Stimulated activated naive CD8-positive, alpha-beta T cell treated with anti-CD3 and anti-CD28 coated beads, Interleukin-15, amount 100 ng/mL, for 72 hours (primary cell): ENCODE measurements around the gene CDC14B.
A peak's percentile ranks its signal among the peaks of the same experiment; 100 is the strongest.
"Not testable (repeated sequence)": the region's sequence is repeated elsewhere in the genome, so short reads cannot be mapped to it uniquely, and the experiment has no call there.

Source experiments
- ATAC-seq: fragments of 150-1000 bp; cut with Tn5 transposase; 2 replicates; pipeline ENCODE4 v1.10.0; 2021; ENCODE audit warnings: mild to moderate bottlenecking, moderate library complexity
- DNase-seq, 2 donors: peaks; one replicate each; pipeline ENCODE4 v3.0.0; 2021 to 2022
- H3K27ac Mint-ChIP-seq, 2 donors: one replicate each; pipeline ENCODE4 v1.8.0; 2022; ENCODE audit warnings: mild to moderate bottlenecking in 2 of 2, mixed read lengths in 2 of 2, moderate library complexity in 2 of 2
- H3K27me3 Mint-ChIP-seq: one replicate; pipeline ENCODE4 v1.8.0; 2022; ENCODE audit warnings: mixed read lengths
- H3K4me1 Mint-ChIP-seq: one replicate; pipeline ENCODE4 v1.8.0; 2022; ENCODE audit warnings: mild to moderate bottlenecking, mixed read lengths
- H3K4me3 Mint-ChIP-seq, 2 donors: one replicate each; pipeline ENCODE4 v1.8.0; 2022; ENCODE audit warnings: mild to moderate bottlenecking in 2 of 2, mixed read lengths in 2 of 2, moderate library complexity in 1 of 2
- H3K9me3 Mint-ChIP-seq, 2 donors: one replicate each; pipeline ENCODE4 v1.8.0; 2022; ENCODE audit warnings: mixed read lengths in 2 of 2

The CDC14B gene

GRCh38 chr9:96550659-96551058 lies 69.0 kb downstream of the CDC14B start:
- H3K4me1 Mint-ChIP-seq = peaks cover 31% of the 10 kb centered on the region
- no peak overlapping the region for H3K27ac Mint-ChIP-seq
- no peak overlapping the region for H3K4me3 Mint-ChIP-seq
- no peaks in the 10 kb centered on the region for H3K27me3 Mint-ChIP-seq
- no peaks in the 10 kb centered on the region for H3K9me3 Mint-ChIP-seq
- DNase-seq (no peak), ATAC-seq (no peak)

GRCh38 chr9:96543131-96543530 lies 76.5 kb downstream of the CDC14B start:
- not testable (repeated sequence) for H3K27me3 Mint-ChIP-seq, DNase-seq, H3K9me3 Mint-ChIP-seq, ATAC-seq, H3K4me1 Mint-ChIP-seq, H3K4me3 Mint-ChIP-seq
- H3K27ac Mint-ChIP-seq = peak overlapping the region in 1 of 2 donors; percentile 50

GRCh38 chr9:96540106-96540505 lies 79.5 kb downstream of the CDC14B start:
- H3K27me3 Mint-ChIP-seq = no peaks in the 10 kb centered on the region
- DNase-seq (no peak), ATAC-seq (no peak)
- no peaks in the 10 kb centered on the region for H3K9me3 Mint-ChIP-seq
- no peak overlapping the region for H3K27ac Mint-ChIP-seq
- no peak overlapping the region for H3K4me3 Mint-ChIP-seq
- H3K4me1 Mint-ChIP-seq = no peaks in the 10 kb centered on the region

- H3K4me1 Mint-ChIP-seq = no peaks in the 10 kb centered on the region
- no peak overlapping the region for H3K27ac Mint-ChIP-seq
- no peak for ATAC-seq
- H3K27me3 Mint-ChIP-seq = no peaks in the 10 kb centered on the region
- DNase-seq = no peak
- H3K9me3 Mint-ChIP-seq = peaks cover 0 to 7% of the 10 kb centered on the region in 2 donors
- H3K4me3 Mint-ChIP-seq = no peak overlapping the region
These were observed 87.5 kb downstream of the CDC14B start for GRCh38 chr9:96532173-96532572.

GRCh38 chr9:96524764-96525163 lies 94.9 kb downstream of the CDC14B start:
- H3K27ac Mint-ChIP-seq = peak overlapping the region in 1 of 2 donors; percentile 1
- DNase-seq (no peak), ATAC-seq (no peak)
- H3K9me3 Mint-ChIP-seq = no peaks in the 10 kb centered on the region
- H3K4me3 Mint-ChIP-seq = no peak overlapping the region
- H3K4me1 Mint-ChIP-seq = peaks cover 15% of the 10 kb centered on the region
- H3K27me3 Mint-ChIP-seq = no peaks in the 10 kb centered on the region

DNA sequence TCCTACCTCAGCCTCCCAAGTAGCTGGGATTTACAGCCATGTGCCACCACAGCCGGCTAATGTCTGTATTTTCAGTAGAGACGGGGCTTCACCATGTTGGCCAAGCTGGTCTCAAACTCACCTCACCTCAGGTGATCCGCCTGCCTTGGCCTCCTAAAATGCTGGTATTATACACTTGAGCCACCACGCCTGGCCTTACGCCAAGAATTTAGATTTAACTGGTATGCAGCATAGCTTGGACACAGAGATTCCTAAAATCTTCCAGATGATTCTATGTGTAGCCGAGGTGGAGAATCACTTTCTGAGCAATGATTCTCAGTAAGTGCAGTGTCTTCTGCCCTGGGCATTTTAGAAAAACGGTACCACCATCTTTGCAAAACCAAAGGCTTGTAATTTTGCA lies 95.6 kb downstream of the CDC14B start:
- no peak overlapping the region for H3K27ac Mint-ChIP-seq
- ATAC-seq (no peak), DNase-seq (no peak)
- no peaks in the 10 kb centered on the region for H3K9me3 Mint-ChIP-seq
- H3K4me3 Mint-ChIP-seq = no peak overlapping the region
- peaks cover 15% of the 10 kb centered on the region for H3K4me1 Mint-ChIP-seq
- H3K27me3 Mint-ChIP-seq = no peaks in the 10 kb centered on the region

- no peaks in the 10 kb centered on the region for H3K27me3 Mint-ChIP-seq
- peaks cover 15% of the 10 kb centered on the region for H3K4me1 Mint-ChIP-seq
- H3K27ac Mint-ChIP-seq = no peak overlapping the region
- H3K9me3 Mint-ChIP-seq = no peaks in the 10 kb centered on the region
- no peak for DNase-seq
- no peak overlapping the region for H3K4me3 Mint-ChIP-seq
- ATAC-seq = no peak
These were observed 96.3 kb downstream of the CDC14B start for GRCh38 chr9:96523374-96523773.

DNA sequence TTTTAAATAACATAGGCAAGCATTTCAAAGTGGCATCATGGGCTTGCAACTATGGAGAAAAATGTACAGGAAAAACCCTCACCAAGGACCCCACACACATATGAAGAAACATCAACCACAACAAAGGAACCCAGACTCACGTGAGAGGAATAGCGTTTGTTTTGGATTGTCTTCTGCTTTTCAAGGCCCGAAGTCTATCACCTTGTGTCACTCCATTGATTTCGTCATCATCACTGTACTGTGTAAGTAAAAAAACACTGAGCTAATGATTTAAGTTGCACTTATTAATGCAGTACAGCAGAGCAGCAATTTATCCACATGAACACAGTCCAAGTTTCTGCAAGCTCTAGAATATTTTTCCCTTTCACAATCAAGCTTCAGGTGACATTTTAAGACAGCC lies 97.3 kb downstream of the CDC14B start:
- DNase-seq (no peak), ATAC-seq (peak; percentile 55)
- no peak overlapping the region for H3K4me3 Mint-ChIP-seq
- peaks cover 15% of the 10 kb centered on the region for H3K4me1 Mint-ChIP-seq
- H3K27ac Mint-ChIP-seq = peak overlapping the region in 1 of 2 donors; percentile 74
- H3K9me3 Mint-ChIP-seq = no peaks in the 10 kb centered on the region
- H3K27me3 Mint-ChIP-seq = no peaks in the 10 kb centered on the region

DNA sequence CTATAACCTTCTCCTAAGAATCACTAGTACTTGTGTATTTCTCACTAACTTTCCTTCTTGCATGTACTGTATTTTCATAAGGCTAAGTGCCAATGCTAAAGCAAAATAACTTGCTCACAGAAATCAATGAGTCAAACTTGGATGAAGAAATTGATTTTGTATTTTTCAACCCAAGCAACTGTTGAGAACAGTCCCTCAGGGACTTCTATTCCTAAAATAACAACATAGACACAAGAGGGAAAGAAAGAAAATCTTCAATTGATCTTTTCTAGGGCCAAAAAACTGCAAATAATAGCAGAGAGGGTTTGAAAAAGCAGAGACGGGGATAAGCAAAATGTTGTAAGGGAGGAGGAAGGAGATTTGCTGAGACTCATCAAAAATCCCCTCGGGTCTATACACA lies 99.9 kb downstream of the CDC14B start:
- ATAC-seq = no peak
- no peaks in the 10 kb centered on the region for H3K9me3 Mint-ChIP-seq
- H3K4me1 Mint-ChIP-seq = peaks cover 15% of the 10 kb centered on the region
- no peak overlapping the region for H3K4me3 Mint-ChIP-seq
- H3K27me3 Mint-ChIP-seq = no peaks in the 10 kb centered on the region
- H3K27ac Mint-ChIP-seq = peak overlapping the region in 1 of 2 donors; percentile 6
- no peak for DNase-seq

GRCh38 chr9:96519095-96519494 lies 100.5 kb downstream of the CDC14B start:
- Mint-ChIP-seq H3K4me3 (no peak overlapping the region), H3K4me1 (peaks cover 15% of the 10 kb centered on the region), H3K27me3 (no peaks in the 10 kb centered on the region), H3K27ac (no peak overlapping the region), H3K9me3 (no peaks in the 10 kb centered on the region)
- DNase-seq (no peak), ATAC-seq (no peak)

GRCh38 chr9:96515621-96516470 lies 103.8 kb downstream of the CDC14B start:
- Mint-ChIP-seq H3K27me3 (no peaks in the 10 kb centered on the region), H3K4me1 (no peaks in the 10 kb centered on the region), H3K27ac (peak overlapping the region in 1 of 2 donors; percentile 3), H3K4me3 (no peak overlapping the region), H3K9me3 (no peaks in the 10 kb centered on the region)
- ATAC-seq (no peak), DNase-seq (no peak)

DNA sequence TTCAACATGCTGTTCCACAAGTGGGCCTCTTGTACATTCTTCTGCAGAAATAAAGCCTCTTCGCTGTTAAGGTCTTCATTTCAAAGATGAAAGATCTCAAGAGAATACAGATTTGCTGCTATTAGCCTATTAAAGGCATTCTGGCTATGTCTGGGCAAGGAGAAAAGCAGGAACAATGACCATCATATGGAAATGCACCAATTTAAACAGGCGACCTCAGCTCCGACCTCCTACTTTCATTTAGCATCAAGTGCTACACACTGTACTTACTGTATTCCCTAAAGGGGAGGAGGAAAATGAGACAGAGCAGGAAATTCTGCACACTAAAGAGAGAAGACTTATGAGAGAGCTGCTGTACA lies 104.9 kb downstream of the CDC14B start:
- no peak for DNase-seq
- no peaks in the 10 kb centered on the region for H3K9me3 Mint-ChIP-seq
- H3K27me3 Mint-ChIP-seq = no peaks in the 10 kb centered on the region
- peaks cover 8% of the 10 kb centered on the region for H3K4me1 Mint-ChIP-seq
- ATAC-seq = no peak
- H3K4me3 Mint-ChIP-seq = no peak overlapping the region
- no peak overlapping the region for H3K27ac Mint-ChIP-seq

DNA sequence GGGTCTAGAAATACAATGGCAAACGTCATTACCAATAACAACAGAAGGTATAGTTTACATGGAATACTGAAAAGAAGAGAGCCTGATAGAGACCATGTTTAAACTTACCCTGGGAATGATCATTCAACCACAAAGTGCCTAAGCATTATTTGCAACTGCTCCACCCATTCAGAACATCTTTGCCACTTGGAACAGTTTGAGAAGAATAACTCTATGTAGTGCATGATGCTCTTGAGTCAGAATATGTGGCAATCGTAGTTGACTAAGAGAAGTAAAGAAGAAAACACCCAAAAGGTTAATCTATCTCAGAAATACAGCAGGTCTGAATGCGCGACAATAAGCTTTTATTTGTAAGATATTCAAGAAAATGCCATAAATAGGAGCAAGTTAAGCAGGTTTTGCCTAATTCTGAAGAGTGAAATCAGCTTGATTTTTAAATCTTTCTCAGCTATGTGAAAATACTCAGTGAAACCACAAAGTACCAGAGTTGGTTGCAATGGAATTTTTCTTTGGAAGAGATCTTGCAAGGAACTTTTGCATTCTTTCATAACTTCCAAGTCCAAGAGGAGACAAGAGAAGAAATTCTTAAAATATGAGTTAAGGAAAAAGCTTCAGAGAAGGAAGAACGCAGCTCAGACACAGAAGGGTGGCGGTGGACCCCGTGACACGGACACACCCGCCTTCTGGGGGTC lies 105.4 kb downstream of the CDC14B start:
- Mint-ChIP-seq H3K4me3 (no peak overlapping the region), H3K9me3 (no peaks in the 10 kb centered on the region), H3K27me3 (no peaks in the 10 kb centered on the region), H3K4me1 (peaks cover 13% of the 10 kb centered on the region), H3K27ac (no peak overlapping the region)
- ATAC-seq (no peak), DNase-seq (no peak)

DNA sequence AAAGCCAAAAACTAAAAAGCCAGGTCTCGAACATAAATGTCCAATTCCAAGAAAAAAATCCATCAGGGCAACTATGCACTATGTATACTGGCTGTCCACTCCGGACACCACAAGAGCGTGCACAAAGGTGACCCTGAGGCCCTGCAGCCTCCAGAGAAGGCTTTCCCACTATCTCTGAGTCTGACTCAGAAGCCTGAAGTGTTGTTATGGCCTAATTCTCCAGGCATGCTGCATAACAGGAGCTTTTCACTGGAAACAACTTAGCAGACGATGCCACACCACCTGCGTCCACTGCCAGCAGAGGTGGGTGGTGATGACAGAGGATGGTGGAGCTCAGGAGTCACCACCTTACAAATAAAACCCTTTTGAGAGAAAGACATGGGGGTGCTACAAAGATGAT lies 106.0 kb downstream of the CDC14B start:
- ATAC-seq = no peak
- Mint-ChIP-seq H3K4me3 (no peak overlapping the region), H3K27ac (no peak overlapping the region), H3K27me3 (no peaks in the 10 kb centered on the region), H3K4me1 (peaks cover 13% of the 10 kb centered on the region), H3K9me3 (no peaks in the 10 kb centered on the region)
- DNase-seq = no peak

DNA sequence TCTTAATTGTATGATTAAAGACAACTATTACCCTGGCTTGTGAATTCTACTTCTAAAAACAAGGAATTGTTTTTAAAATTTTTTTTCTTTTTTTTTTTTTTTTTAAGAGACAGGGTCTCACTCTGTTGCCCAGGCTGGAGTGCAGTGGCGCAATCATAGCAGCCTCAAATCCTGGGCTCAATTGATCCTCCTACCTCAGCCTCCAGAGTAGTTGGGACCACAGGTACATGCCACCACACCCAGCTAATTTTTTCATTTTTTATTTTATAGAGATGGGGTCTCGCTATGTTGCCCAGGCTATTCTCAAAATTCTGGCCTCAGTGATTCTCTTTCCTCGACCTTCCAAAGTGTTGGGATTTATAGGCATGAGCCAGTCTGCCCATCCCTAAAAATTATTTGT lies 107.4 kb downstream of the CDC14B start:
- DNase-seq = no peak
- H3K27ac Mint-ChIP-seq = no peak overlapping the region
- H3K4me3 Mint-ChIP-seq = no peak overlapping the region
- H3K9me3 Mint-ChIP-seq = no peaks in the 10 kb centered on the region
- H3K27me3 Mint-ChIP-seq = no peaks in the 10 kb centered on the region
- no peak for ATAC-seq
- H3K4me1 Mint-ChIP-seq = peaks cover 13% of the 10 kb centered on the region

DNA sequence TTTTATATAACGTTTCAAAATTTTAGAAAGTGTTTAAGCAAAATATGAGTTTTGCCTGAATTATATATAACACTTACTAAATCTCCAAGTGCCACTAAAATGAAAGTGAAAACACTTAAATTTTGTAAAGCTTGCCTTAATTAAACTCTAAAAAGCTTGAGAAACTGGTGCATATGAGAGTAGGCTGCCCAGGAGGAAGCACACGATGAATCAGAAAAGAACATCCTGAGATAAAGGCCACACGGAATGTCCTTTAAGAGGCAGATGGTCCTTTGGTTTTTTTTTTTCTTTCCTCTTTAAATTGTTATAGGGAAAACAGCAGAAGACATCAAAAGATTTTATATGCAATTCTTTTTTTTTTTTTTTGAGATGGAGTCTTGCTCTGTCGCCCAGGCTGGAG lies 109.4 kb downstream of the CDC14B start:
- DNase-seq = no peak
- Mint-ChIP-seq H3K27me3 (no peaks in the 10 kb centered on the region), H3K4me3 (no peak overlapping the region), H3K9me3 (no peaks in the 10 kb centered on the region), H3K27ac (peak overlapping the region in 1 of 2 donors; percentile 27), H3K4me1 (peaks cover 13% of the 10 kb centered on the region)
- no peak for ATAC-seq
